Muscle layer of duodenum (tissue), 2 donors: Measurements from ENCODE around the gene TBC1D1.
"Not testable (repeated sequence)": the region's sequence is repeated elsewhere in the genome, so short reads cannot be mapped to it uniquely, and the experiment has no call there.

Experiments
- H3K27ac ChIP-seq: one replicate; pipeline ENCODE4 v1.7.0; 2013; ENCODE audit warnings: mild to moderate bottlenecking, low read length
- H3K27me3 ChIP-seq: one replicate; pipeline ENCODE4 v1.7.0; 2013; ENCODE audit warnings: low read depth, mild to moderate bottlenecking, control low read depth, low read length
- H3K36me3 ChIP-seq, 2 donors: one replicate each; pipeline ENCODE4 v1.7.0; 2013; ENCODE audit warnings: low read length in 2 of 2, control low read depth in 1 of 2, mild to moderate bottlenecking in 1 of 2; ENCODE audit not compliant: insufficient read depth in 2 of 2, control insufficient read depth in 1 of 2
- H3K4me1 ChIP-seq, 2 donors: one replicate each; pipeline ENCODE4 v1.7.0; 2013; ENCODE audit warnings: low read length in 2 of 2, mild to moderate bottlenecking in 2 of 2, control low read depth in 1 of 2, moderate library complexity in 1 of 2; ENCODE audit not compliant: insufficient read depth in 2 of 2, control insufficient read depth in 1 of 2
- H3K4me3 ChIP-seq, 2 donors: one replicate each; pipeline ENCODE4 v1.7.0; 2013; ENCODE audit warnings: low read length in 2 of 2, low read depth in 1 of 2, mild to moderate bottlenecking in 1 of 2
- H3K9me3 ChIP-seq, 2 donors: one replicate each; pipeline ENCODE4 v1.7.0; 2013; ENCODE audit warnings: low read length in 2 of 2, control low read depth in 1 of 2, mild to moderate bottlenecking in 1 of 2; ENCODE audit not compliant: control insufficient read depth in 1 of 2
- donor health status: healthy.

Gene TBC1D1

DNA sequence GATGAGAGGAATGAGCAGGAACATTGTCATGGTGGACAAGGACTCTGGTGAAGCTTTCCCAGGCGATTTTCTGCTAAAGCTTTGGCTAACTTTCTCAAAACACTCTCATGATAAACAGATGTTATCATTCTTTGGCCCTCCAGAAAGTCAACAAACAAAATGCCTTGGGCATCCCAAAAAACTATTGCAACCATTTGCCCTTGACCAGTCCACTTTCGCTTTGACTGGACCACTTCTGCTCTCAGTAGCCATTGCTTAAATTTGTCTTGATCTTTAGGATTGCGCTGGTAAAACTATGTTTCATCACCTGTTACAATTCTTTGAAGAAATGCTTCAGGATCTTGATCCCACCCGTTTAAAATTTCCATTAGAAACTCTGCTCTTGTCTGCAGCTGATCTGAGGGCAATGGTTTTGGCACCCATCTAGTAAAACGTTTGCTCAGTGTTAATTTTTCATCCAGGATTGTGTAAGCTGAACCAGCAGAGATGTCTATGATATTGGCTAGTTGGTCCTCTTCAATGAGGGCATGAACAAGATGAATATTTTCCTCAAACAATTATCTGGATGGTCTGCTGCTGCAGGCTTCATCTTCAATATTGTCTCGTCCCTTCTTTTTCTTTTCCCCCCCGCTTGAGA lies 14.8 kb downstream of the TBC1D1 start:
- Histone ChIP-seq H3K9me3 (no peaks in the 10 kb centered on the region), H3K4me1 (peaks cover 0 to 55% of the 10 kb centered on the region in 2 donors), H3K4me3 (no peak overlapping the region), H3K27ac (no peak overlapping the region), H3K27me3 (no peaks in the 10 kb centered on the region), H3K36me3 (peaks cover 0 to 4% of the 10 kb centered on the region in 2 donors)

GRCh38 chr4:37908488-37909331 lies 17.8 kb downstream of the TBC1D1 start:
- H3K27me3 ChIP-seq, result no peaks in the 10 kb centered on the region
- peak overlapping the region; percentile 54 for H3K27ac ChIP-seq
- no peaks in the 10 kb centered on the region for H3K36me3 ChIP-seq
- H3K4me3 ChIP-seq, result peak overlapping the region in 1 of 2 donors; percentile 41
- H3K4me1 ChIP-seq, result peaks cover 0 to 34% of the 10 kb centered on the region in 2 donors
- H3K9me3 ChIP-seq, result no peaks in the 10 kb centered on the region

DNA sequence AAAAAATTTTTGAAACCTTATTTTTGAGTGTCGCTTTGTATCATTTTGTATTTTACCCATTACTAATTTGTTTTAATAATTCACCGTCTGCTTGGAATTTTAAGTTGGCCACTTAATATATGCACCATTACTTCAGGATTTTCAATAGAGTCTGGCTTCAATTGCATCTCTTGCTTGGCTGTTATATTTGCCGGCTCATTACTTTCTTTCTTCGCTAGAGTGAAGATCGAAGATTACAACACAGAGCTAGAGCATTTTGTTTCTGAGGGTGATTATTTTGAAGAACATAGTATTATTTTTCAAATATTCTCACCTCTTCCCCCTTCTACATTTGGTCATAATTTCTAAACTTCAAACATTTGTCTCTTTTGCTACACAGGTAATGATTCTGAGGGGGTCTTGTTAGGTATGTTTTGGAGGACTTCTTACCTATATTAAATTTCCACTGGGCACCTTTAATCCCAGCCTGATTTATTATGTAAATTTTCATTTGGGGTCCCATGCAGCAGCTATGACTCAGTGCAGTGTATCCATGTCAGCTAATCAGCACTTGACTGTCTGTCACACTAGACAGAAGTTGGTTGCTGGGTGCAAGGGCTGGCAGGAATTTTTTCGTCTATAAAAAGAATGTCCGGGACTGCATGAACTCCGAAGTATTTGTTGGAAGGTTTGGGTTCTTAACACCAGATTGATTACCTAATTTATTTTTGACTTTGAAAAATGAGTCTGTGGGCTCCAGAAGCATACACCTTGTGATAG lies 18.6 kb downstream of the TBC1D1 start:
- H3K9me3 ChIP-seq, result no peaks in the 10 kb centered on the region
- peaks cover 0 to 26% of the 10 kb centered on the region in 2 donors for H3K4me1 ChIP-seq
- H3K4me3 ChIP-seq, result peak overlapping the region in 1 of 2 donors; percentile 41
- no peaks in the 10 kb centered on the region for H3K27me3 ChIP-seq
- no peak overlapping the region for H3K27ac ChIP-seq
- no peaks in the 10 kb centered on the region for H3K36me3 ChIP-seq

- Histone ChIP-seq H3K27ac (no peak overlapping the region), H3K27me3 (no peaks in the 10 kb centered on the region), H3K9me3 (no peaks in the 10 kb centered on the region), H3K36me3 (no peaks in the 10 kb centered on the region), H3K4me1 (peaks cover 0 to 22% of the 10 kb centered on the region in 2 donors), H3K4me3 (no peak overlapping the region)
Measured at GRCh38 chr4:37910091-37910486, 19.2 kb downstream of the TBC1D1 start.

- no peaks in the 10 kb centered on the region for H3K9me3 ChIP-seq
- H3K36me3 ChIP-seq, result no peaks in the 10 kb centered on the region
- no peak overlapping the region for H3K4me3 ChIP-seq
- peaks cover 0 to 3% of the 10 kb centered on the region in 2 donors for H3K4me1 ChIP-seq
- no peak overlapping the region for H3K27ac ChIP-seq
- H3K27me3 ChIP-seq, result no peaks in the 10 kb centered on the region
Measured at GRCh38 chr4:37914539-37914938, 23.7 kb downstream of the TBC1D1 start.

DNA sequence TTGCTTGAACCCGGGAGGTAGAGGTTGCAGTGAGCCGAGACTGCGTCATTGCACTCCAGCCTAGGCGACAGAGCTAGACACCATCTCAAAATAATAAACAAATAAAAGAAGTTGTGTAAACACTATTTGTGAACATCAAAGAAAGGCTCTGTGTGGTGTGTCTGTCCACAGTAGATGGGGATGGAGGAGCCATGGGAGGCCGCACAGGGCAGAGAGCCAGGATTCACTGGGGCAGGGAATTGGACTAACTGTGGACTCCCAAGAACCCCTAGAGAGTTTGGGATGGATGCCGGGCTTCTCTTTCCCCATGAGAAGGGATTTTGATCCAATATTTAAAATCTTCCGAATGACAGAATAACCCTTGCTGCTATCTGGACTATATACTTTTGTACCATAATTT lies 26.5 kb downstream of the TBC1D1 start:
- Histone ChIP-seq H3K4me1 (no peaks in the 10 kb centered on the region), H3K9me3 (no peaks in the 10 kb centered on the region), H3K27ac (no peak overlapping the region), H3K36me3 (no peaks in the 10 kb centered on the region), H3K27me3 (no peaks in the 10 kb centered on the region), H3K4me3 (no peak overlapping the region)

DNA sequence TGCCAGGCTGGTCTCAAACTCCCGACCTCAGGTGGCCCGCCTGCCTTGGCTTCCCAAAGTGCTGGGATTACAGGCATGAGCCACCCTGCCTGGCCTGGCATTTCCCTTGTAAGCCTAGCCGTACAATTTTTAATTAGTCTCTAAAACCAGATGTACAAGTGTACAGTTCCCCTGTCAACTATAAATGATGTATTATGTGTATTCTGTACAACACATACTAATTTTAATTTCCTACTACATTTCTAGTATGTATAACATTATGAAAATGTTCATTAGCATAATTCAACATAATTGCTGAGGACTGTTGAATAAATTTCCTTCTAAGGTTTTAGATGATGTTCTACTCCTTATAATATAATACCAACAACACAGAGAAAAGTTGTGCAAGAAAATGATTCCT lies 27.8 kb downstream of the TBC1D1 start:
- no peak overlapping the region for H3K27ac ChIP-seq
- H3K4me3 ChIP-seq, result no peak overlapping the region
- H3K36me3 ChIP-seq, result no peaks in the 10 kb centered on the region
- H3K27me3 ChIP-seq, result no peaks in the 10 kb centered on the region
- no peaks in the 10 kb centered on the region for H3K4me1 ChIP-seq
- no peaks in the 10 kb centered on the region for H3K9me3 ChIP-seq

- Histone ChIP-seq H3K27ac (no peak overlapping the region), H3K4me3 (no peak overlapping the region), H3K4me1 (peaks cover 0 to under 1% of the 10 kb centered on the region in 2 donors), H3K36me3 (no peaks in the 10 kb centered on the region), H3K9me3 (no peaks in the 10 kb centered on the region), H3K27me3 (no peaks in the 10 kb centered on the region)
Measured at GRCh38 chr4:37922328-37922727, 31.4 kb downstream of the TBC1D1 start.

DNA sequence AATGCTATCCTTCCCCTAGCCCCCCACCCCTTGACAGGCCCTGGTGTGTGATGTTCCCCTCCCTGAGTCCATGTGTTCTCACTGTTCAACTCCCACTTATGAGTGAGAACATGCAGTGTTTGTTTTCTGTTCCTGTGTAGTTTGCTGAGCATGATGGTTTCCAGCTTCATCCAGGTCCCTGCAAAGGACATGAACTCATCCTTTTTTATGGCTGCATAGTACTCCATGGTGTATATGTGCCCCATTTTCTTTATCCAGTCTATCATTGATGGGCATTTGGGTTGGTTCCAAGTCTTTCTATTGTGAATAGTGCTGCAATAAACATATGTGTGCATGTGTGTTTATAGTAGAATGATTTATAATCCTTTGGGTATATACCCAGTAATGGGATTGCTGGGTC lies 32.2 kb downstream of the TBC1D1 start:
- not testable (repeated sequence) for H3K9me3 ChIP-seq, H3K27me3 ChIP-seq, H3K4me1 ChIP-seq, H3K36me3 ChIP-seq, H3K27ac ChIP-seq, H3K4me3 ChIP-seq

GRCh38 chr4:37924946-37925345 lies 34.1 kb downstream of the TBC1D1 start:
- no peaks in the 10 kb centered on the region for H3K9me3 ChIP-seq

DNA sequence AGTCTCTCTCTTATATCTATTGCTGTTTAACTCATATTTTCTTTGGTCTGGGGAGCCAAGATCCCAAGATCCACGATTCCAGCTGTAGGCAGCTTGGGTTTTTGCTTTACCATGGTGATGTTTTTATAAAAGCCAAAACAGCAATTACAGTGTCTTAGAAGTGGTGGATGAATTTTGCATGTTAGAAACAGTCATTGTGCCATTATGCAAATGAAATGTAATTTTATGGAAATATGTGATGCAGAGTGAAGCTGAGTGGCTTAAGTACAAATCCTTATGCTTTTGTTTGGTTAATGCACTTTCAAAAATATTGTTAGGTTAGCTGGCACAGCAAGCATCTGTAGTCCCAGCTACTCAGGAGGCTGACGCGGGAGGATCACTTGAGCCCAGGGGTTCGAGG lies 36.5 kb downstream of the TBC1D1 start:
- Histone ChIP-seq H3K27me3 (no peaks in the 10 kb centered on the region), H3K9me3 (no peaks in the 10 kb centered on the region), H3K4me1 (peaks cover 0 to 33% of the 10 kb centered on the region in 2 donors), H3K27ac (no peak overlapping the region), H3K36me3 (no peaks in the 10 kb centered on the region), H3K4me3 (no peak overlapping the region)

More at GRCh38 chr4:37924946-37925345, 34.1 kb downstream of the TBC1D1 start:
- Histone ChIP-seq H3K4me1 (peaks cover 0 to 24% of the 10 kb centered on the region in 2 donors), H3K27me3 (no peaks in the 10 kb centered on the region), H3K36me3 (no peaks in the 10 kb centered on the region), H3K27ac (no peak overlapping the region), H3K4me3 (no peak overlapping the region)
